Measurements from ENCODE around the gene RUNX1.

Gene RUNX1

GRCh38 chr21:34799092-34799491, 250.0 kb downstream of the RUNX1 start:
- FAIRE-seq: no peak

- FAIRE-seq: no peak
Observed at GRCh38 chr21:34797921-34798535, 251.1 kb downstream of the RUNX1 start.

GRCh38 chr21:34797201-34797525, 251.9 kb downstream of the RUNX1 start:
- no peak for FAIRE-seq

GRCh38 chr21:34796518-34797200, 252.4 kb downstream of the RUNX1 start:
- no peak for FAIRE-seq

- FAIRE-seq: no peak
Observed at GRCh38 chr21:34795548-34796180, 253.4 kb downstream of the RUNX1 start.

GRCh38 chr21:34795175-34795547, 253.9 kb downstream of the RUNX1 start:
- FAIRE-seq: no peak

- FAIRE-seq: no peak
Observed at GRCh38 chr21:34794686-34795085, 254.4 kb downstream of the RUNX1 start.

GRCh38 chr21:34793471-34793870, 255.6 kb downstream of the RUNX1 start:
- no peak for FAIRE-seq

GRCh38 chr21:34792504-34793089, 256.5 kb downstream of the RUNX1 start:
- no peak for FAIRE-seq

GRCh38 chr21:34791776-34792503, 257.2 kb downstream of the RUNX1 start:
- FAIRE-seq: no peak

- no peak for FAIRE-seq
Observed at GRCh38 chr21:34790834-34791233, 258.3 kb downstream of the RUNX1 start.

GRCh38 chr21:34790341-34790740, 258.8 kb downstream of the RUNX1 start:
- no peak for FAIRE-seq

- no peak for FAIRE-seq
Observed at GRCh38 chr21:34788879-34789278, 260.2 kb downstream of the RUNX1 start.

- no peak for FAIRE-seq
Observed at GRCh38 chr21:34783815-34784214, 265.3 kb downstream of the RUNX1 start.

GRCh38 chr21:34782506-34783360, 266.4 kb downstream of the RUNX1 start:
- FAIRE-seq: no peak

- no peak for FAIRE-seq
Observed at GRCh38 chr21:34781526-34781925, 267.6 kb downstream of the RUNX1 start.

GRCh38 chr21:34779860-34780259, 269.2 kb downstream of the RUNX1 start:
- FAIRE-seq: no peak

- no peak for FAIRE-seq
Observed at GRCh38 chr21:34775793-34776192, 273.3 kb downstream of the RUNX1 start.

- FAIRE-seq: no peak
Observed at GRCh38 chr21:34774750-34775149, 274.4 kb downstream of the RUNX1 start.

- no peak for FAIRE-seq
Observed at GRCh38 chr21:34771512-34772028, 277.5 kb downstream of the RUNX1 start.

- no peak for FAIRE-seq
Observed at GRCh38 chr21:34770576-34770975, 278.5 kb downstream of the RUNX1 start.

- FAIRE-seq: no peak
Observed at GRCh38 chr21:34768326-34768725, 280.8 kb downstream of the RUNX1 start.
